Vagina (tissue), 2 donors: Measurements from ENCODE around the gene WDR74. TPM values are rescaled to one million over a fixed set of nuclear protein-coding genes. Genes with fewer than 3 reads are reported as not detected.
A peak's percentile ranks its signal among the peaks of the same experiment; 100 is the strongest.

Experiments
- DNase-seq, 2 donors: peaks; one replicate each; pipeline ENCODE4 v3.0.0-alpha.2; 2017; ENCODE audit errors: extremely low spot score in 2 of 2
- H3K27ac ChIP-seq: fragments of 200-600 bp; sonication (generic); one replicate; pipeline ENCODE4 v1.5.1; 2019
- H3K27me3 ChIP-seq: fragments of 200-600 bp; sonication (generic); one replicate; pipeline ENCODE4 v1.5.1; 2019
- H3K36me3 ChIP-seq, 2 donors: fragments of 200-600 bp; sonication (generic); one replicate each; pipeline ENCODE4 v1.5.1; 2017 to 2019
- H3K4me1 ChIP-seq: fragments of 200-600 bp; sonication (generic); one replicate; pipeline ENCODE4 v1.5.1; 2019
- H3K4me3 ChIP-seq, 2 donors: fragments of 200-600 bp; sonication (generic); 1 replicate in 1 of 2; 2 replicates in 1 of 2; pipeline ENCODE4 v1.5.1; 2016 to 2019
- H3K9me3 ChIP-seq: fragments of 200-600 bp; sonication (generic); one replicate; pipeline ENCODE4 v1.5.1; 2019
- POLR2A ChIP-seq, 2 donors: fragments of 450-650 bp; IDR thresholded peaks; one replicate each; pipeline ENCODE4 v1.6.1; 2017; ENCODE audit warnings: antibody characterized with exemption in 2 of 2, mild to moderate bottlenecking in 2 of 2, moderate library complexity in 2 of 2
- POLR2AphosphoS5 ChIP-seq, 2 donors: sonication (generic); formaldehyde crosslinking; IDR thresholded peaks; one replicate each; pipeline ENCODE4 v1.9.0; 2017; ENCODE audit warnings: antibody characterized with exemption in 2 of 2, mild to moderate bottlenecking in 2 of 2, low read depth in 1 of 2; ENCODE audit not compliant: insufficient read depth in 1 of 2
- intact Hi-C: fragments of 100-400 bp; cut with DNase I; formaldehyde crosslinking; loops from one replicate; pipeline ENCODE4 v1.15.1; 2023
- microRNA-seq: library from miRNA; unstranded; fragments of <30 nt; microRNA quantifications from one replicate; pipeline ENCODE4, GENCODE V29; 2017; ENCODE audit warnings: borderline number of aligned reads, borderline replicate concordance
- small RNA-seq: library from RNA; depleted of rRNA; stranded (forward); fragments of <200 nt; gene quantifications from one replicate; pipeline ENCODE3, GENCODE V24; 2016
- total RNA-seq: library from RNA; depleted of rRNA; stranded (reverse); fragments of >200 nt; gene quantifications from one replicate; pipeline ENCODE4 v1.2.3, GENCODE V29; 2016
- TF ChIP-seq, protein P1 (sequence below), 3 experiments: fragments of 450-650 bp in 2 of 3; fragments of 200-600 bp in 1 of 3; sonication (generic) in 1 of 3; IDR thresholded peaks; one replicate each; pipeline ENCODE4 v1.5.1; 2017 to 2019; ENCODE audit warnings: antibody characterized with exemption in 3 of 3, mild to moderate bottlenecking in 2 of 3, moderate library complexity in 2 of 3

The WDR74 gene
- total RNA-seq, 1 donor from 2014 or later: 51.8 TPM

DNA sequence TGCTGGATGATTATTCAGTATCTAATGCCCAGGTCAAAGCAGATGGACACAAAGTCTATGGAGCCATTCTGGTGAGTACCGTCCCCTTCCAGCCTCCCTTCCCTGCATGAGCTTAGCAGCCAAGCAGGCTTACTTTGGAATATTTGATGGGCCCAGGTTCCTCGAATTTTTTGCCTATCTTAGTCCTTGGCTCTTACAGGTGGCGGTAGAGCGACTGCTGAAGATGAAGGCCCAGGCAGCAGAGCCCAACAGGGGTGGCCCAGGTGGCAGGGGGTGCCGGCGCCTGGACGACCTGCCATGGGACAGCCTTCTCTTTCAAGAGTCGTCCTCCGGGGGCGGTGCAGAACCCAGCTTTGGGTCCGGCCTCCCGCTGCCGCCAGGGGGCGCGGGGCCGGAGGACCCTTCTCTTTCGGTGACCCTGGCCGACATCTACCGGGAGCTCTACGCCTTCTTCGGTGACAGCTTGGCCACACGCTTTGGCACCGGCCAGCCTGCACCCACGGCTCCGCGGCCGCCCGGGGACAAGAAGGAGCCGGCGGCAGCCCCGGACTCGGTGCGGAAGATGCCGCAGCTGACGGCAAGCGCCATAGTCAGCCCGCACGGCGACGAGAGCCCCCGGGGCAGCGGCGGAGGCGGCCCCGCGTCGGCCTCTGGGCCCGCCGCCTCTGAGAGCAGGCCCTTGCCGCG, 52.9 kb downstream of the WDR74 start:
- DNase-seq: no peak
- intact Hi-C loops: loop anchor here (5.0 to 10.0 kb wide), 2 partner anchors 48 to 76 kb away; partner anchors contain the start of genes STX5, TEX54 and WDR74
- Histone ChIP-seq H3K4me1 (peaks cover 46% of the 10 kb centered on the region), H3K27ac (peak overlapping the region; percentile 99), H3K36me3 (peaks cover 0 to 6% of the 10 kb centered on the region in 2 donors), H3K9me3 (no peaks in the 10 kb centered on the region), H3K27me3 (no peaks in the 10 kb centered on the region), H3K4me3 (peak overlapping the region; percentile 87 to 95)
- TF ChIP-seq POLR2A (IDR thresholded peaks at IDR 0.05) (no peak), POLR2AphosphoS5 (IDR thresholded peaks at IDR 0.05; ENCODE audit: insufficient read depth in 1 of 2, low read depth in 1 of 2) (no peak)
- TF ChIP-seq, protein P1, sequence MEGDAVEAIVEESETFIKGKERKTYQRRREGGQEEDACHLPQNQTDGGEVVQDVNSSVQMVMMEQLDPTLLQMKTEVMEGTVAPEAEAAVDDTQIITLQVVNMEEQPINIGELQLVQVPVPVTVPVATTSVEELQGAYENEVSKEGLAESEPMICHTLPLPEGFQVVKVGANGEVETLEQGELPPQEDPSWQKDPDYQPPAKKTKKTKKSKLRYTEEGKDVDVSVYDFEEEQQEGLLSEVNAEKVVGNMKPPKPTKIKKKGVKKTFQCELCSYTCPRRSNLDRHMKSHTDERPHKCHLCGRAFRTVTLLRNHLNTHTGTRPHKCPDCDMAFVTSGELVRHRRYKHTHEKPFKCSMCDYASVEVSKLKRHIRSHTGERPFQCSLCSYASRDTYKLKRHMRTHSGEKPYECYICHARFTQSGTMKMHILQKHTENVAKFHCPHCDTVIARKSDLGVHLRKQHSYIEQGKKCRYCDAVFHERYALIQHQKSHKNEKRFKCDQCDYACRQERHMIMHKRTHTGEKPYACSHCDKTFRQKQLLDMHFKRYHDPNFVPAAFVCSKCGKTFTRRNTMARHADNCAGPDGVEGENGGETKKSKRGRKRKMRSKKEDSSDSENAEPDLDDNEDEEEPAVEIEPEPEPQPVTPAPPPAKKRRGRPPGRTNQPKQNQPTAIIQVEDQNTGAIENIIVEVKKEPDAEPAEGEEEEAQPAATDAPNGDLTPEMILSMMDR (IDR thresholded peaks at IDR 0.05): peak; percentile 77 to 95 (median 89)

Small RNA genes within 50 kb of the gene (microRNA-seq; reads per million reads assigned to microRNA genes)
- gene MIR6514 (not detected), gene MIR6748 (not detected)

Small RNA genes within 50 kb of the gene (small RNA-seq; reads per million reads assigned to genes)
- not detected for gene MIR6514
- not detected for gene RF00099
- gene RNU6-118P: not detected
- not detected for gene SNORD22
- not detected for gene SNORD26
- not detected for gene SNORD27
- not detected for gene SNORD28
- 957 reads per million, percentile 99 among the genes with 10 or more reads in this experiment for gene SNORD30

Other genes with a start within 250 kb of the WDR74 start
- gene TUT1, start 248.1 kb downstream of the WDR74 start, total RNA-seq: 12.0 TPM
- 96.3 TPM for gene MTA2, start 237.7 kb downstream of the WDR74 start, total RNA-seq
- 69.0 TPM for gene EML3, start 226.8 kb downstream of the WDR74 start, total RNA-seq
- 6.1 TPM for gene ROM1, start 226.3 kb downstream of the WDR74 start, total RNA-seq
- 41.7 TPM for gene B3GAT3, start 217.6 kb downstream of the WDR74 start, total RNA-seq
- 129 TPM for gene GANAB, start 193.0 kb downstream of the WDR74 start, total RNA-seq
- 16.2 TPM for gene INTS5, start 186.3 kb downstream of the WDR74 start, total RNA-seq
- 44.2 TPM for gene C11orf98, start 174.4 kb downstream of the WDR74 start, total RNA-seq
- gene CSKMT, start 174.3 kb downstream of the WDR74 start, total RNA-seq: 28.7 TPM
- 6.9 TPM for gene UQCC3, start 167.9 kb downstream of the WDR74 start, total RNA-seq
- gene LBHD1, start 167.3 kb downstream of the WDR74 start, total RNA-seq: 6.9 TPM
- gene UBXN1, start 160.5 kb downstream of the WDR74 start, total RNA-seq: 216 TPM
- 45.2 TPM for gene LRRN4CL, start 150.1 kb downstream of the WDR74 start, total RNA-seq
- gene BSCL2, start 132.2 kb downstream of the WDR74 start, total RNA-seq: 74.9 TPM
- 2.5 TPM for gene GNG3, start 131.9 kb downstream of the WDR74 start, total RNA-seq
- 30.7 TPM for gene HNRNPUL2, start 112.1 kb downstream of the WDR74 start, total RNA-seq
- gene TTC9C, start 111.1 kb downstream of the WDR74 start, total RNA-seq: 18.7 TPM
- gene ZBTB3, start 85.4 kb downstream of the WDR74 start, total RNA-seq: 6.1 TPM
- 52.8 TPM for gene POLR2G, start 78.0 kb downstream of the WDR74 start, total RNA-seq
- gene TAF6L, start 68.2 kb downstream of the WDR74 start, total RNA-seq: 24.8 TPM
- 61.9 TPM for gene TMEM179B, start 52.2 kb downstream of the WDR74 start, total RNA-seq
- 19.6 TPM for gene TMEM223, start 47.6 kb downstream of the WDR74 start, total RNA-seq
- 64.1 TPM for gene NXF1, start 34.1 kb downstream of the WDR74 start, total RNA-seq
- gene STX5, start 7.5 kb downstream of the WDR74 start, total RNA-seq: 35.6 TPM
- not detected for gene TEX54, start 6.7 kb downstream of the WDR74 start, total RNA-seq
- gene SLC3A2, start 41.3 kb upstream of the WDR74 start, total RNA-seq: 169 TPM
- gene CHRM1, start 81.8 kb upstream of the WDR74 start, total RNA-seq: not detected
- not detected for gene SLC22A6, start 145.4 kb upstream of the WDR74 start, total RNA-seq
- gene SLC22A8, start 176.3 kb upstream of the WDR74 start, total RNA-seq: not detected